ENCODE data around the gene OR4D10. TPM values are rescaled to one million over a fixed set of nuclear protein-coding genes. Genes with fewer than 3 reads are reported as not detected.
"Not testable (repeated sequence)": the region's sequence is repeated elsewhere in the genome, so short reads cannot be mapped to it uniquely, and the experiment has no call there.

Gene OR4D10
- total and polyA plus RNA-seq, 10 of the 15 experiments (the other 5 are each of a cell fraction or from before 2014, with no cell fraction given), result not detected

DNA sequence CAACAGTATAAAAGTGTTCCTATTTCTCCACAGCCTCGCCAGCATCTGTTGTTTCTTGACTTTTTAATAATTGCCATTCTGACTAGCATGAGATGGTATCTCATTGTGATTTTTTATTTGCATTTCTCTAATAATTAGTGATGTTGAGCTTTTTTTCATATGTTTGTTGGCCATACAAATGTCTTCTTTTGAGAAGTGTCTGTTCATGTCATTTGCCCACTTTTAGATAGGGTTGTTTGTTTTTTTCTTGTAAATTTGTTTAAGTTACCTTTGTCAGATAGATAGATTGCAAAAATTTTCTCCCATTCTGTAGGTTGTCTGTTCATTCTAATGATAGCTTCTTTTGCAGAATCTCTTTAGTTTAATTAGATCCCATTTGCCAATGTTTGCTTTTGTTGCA, 27.5 kb upstream of the OR4D10 start:
- H3K4me1 ChIP-seq (ENCODE audit: control insufficient read depth, insufficient read depth, low read length); ATAC-seq; H3K36me3 ChIP-seq (ENCODE audit: control insufficient read depth in 2 of 2, insufficient read depth in 2 of 2, low read length in 1 of 2); H4K20me1 ChIP-seq (ENCODE audit: control insufficient read depth, insufficient read depth); H3K4me2 ChIP-seq (ENCODE audit: control insufficient read depth, insufficient read depth); in situ Hi-C loops (cut with MboI); SMC1A ChIA-PET (ENCODE audit: uncharacterized antibody, unreplicated experiment); POLR2A ChIA-PET; CTCF ChIA-PET; FAIRE-seq; H3K4me3 ChIP-seq; DNase-seq (ENCODE audit: low read depth, low spot score); H3K79me2 ChIP-seq (ENCODE audit: control insufficient read depth, insufficient read depth, low read length); H2AFZ ChIP-seq (ENCODE audit: control insufficient read depth, low read depth, low read length); H3K27ac ChIP-seq (ENCODE audit: control insufficient read depth, insufficient read depth); RAD21 ChIA-PET (ENCODE audit: unreplicated experiment); H3K9me3 ChIP-seq (replicated peaks; ENCODE audit: control insufficient read depth, insufficient read depth, low read length); BruUV-seq (replicated peaks); H3K9ac ChIP-seq (ENCODE audit: control insufficient read depth, insufficient read depth, low read length); H3K27me3 ChIP-seq (replicated peaks in 1 of 2; ENCODE audit: control insufficient read depth in 2 of 2, insufficient read depth in 2 of 2, low read length in 1 of 2); intact Hi-C loops (cut with micrococcal nuclease; ENCODE audit: unreplicated experiment): not testable (repeated sequence)
- 0% methylated on average over 1 of the region's 1 CpG for WGBS (ENCODE audit: insufficient coverage, insufficient replicate concordance, low lambda C conversion rate, missing lambda C conversion rate)

GRCh38 chr11:59448484-59448883, 24.6 kb upstream of the OR4D10 start:
- ATAC-seq (no peak), FAIRE-seq (no peak), DNase-seq (ENCODE audit: low read depth, low spot score) (no peak)
- RAD21 ChIA-PET (ENCODE audit: unreplicated experiment), result no interaction called here
- Histone ChIP-seq H2AFZ (ENCODE audit: control insufficient read depth, low read depth, low read length) (no peak overlapping the region), H3K9ac (ENCODE audit: control insufficient read depth, insufficient read depth, low read length) (no peak overlapping the region), H4K20me1 (ENCODE audit: control insufficient read depth, insufficient read depth) (no peaks in the 10 kb centered on the region), H3K4me2 (ENCODE audit: control insufficient read depth, insufficient read depth) (no peak overlapping the region), H3K4me3 (no peak overlapping the region), H3K79me2 (ENCODE audit: control insufficient read depth, insufficient read depth, low read length) (no peaks in the 10 kb centered on the region), H3K9me3 (replicated peaks; ENCODE audit: control insufficient read depth, insufficient read depth, low read length) (no peaks in the 10 kb centered on the region; the same call in 1 of the 3 replicates), H3K27ac (ENCODE audit: control insufficient read depth, insufficient read depth) (no peak overlapping the region), H3K36me3 (ENCODE audit: control insufficient read depth in 2 of 2, insufficient read depth in 2 of 2, low read length in 1 of 2) (no peaks in the 10 kb centered on the region), H3K4me1 (ENCODE audit: control insufficient read depth, insufficient read depth, low read length) (no peaks in the 10 kb centered on the region), H3K27me3 (replicated peaks in 1 of 2; ENCODE audit: control insufficient read depth in 2 of 2, insufficient read depth in 2 of 2, low read length in 1 of 2) (no peaks in the 10 kb centered on the region)
- POLR2A ChIA-PET, result no interaction called here
- intact Hi-C loops (cut with micrococcal nuclease; ENCODE audit: unreplicated experiment), result no loop called here
- BruUV-seq (replicated peaks), result no TSS peak
- CTCF ChIA-PET, result no interaction called here
- 7% methylated on average over 2 of the region's 2 CpGs for WGBS (ENCODE audit: insufficient coverage, insufficient replicate concordance, low lambda C conversion rate, missing lambda C conversion rate)
- SMC1A ChIA-PET (ENCODE audit: uncharacterized antibody, unreplicated experiment), result no interaction called here
- in situ Hi-C loops (cut with MboI), result no loop called here
- TF ChIP-seq, protein P1, sequence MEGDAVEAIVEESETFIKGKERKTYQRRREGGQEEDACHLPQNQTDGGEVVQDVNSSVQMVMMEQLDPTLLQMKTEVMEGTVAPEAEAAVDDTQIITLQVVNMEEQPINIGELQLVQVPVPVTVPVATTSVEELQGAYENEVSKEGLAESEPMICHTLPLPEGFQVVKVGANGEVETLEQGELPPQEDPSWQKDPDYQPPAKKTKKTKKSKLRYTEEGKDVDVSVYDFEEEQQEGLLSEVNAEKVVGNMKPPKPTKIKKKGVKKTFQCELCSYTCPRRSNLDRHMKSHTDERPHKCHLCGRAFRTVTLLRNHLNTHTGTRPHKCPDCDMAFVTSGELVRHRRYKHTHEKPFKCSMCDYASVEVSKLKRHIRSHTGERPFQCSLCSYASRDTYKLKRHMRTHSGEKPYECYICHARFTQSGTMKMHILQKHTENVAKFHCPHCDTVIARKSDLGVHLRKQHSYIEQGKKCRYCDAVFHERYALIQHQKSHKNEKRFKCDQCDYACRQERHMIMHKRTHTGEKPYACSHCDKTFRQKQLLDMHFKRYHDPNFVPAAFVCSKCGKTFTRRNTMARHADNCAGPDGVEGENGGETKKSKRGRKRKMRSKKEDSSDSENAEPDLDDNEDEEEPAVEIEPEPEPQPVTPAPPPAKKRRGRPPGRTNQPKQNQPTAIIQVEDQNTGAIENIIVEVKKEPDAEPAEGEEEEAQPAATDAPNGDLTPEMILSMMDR (IDR thresholded peaks at IDR 0.05 in 2 of 3, conservative IDR thresholded peaks at IDR 0.05 in 1 of 3; ENCODE audit: control insufficient read depth in 2 of 3, extremely low read depth in 1 of 3, insufficient read depth in 1 of 3, low read depth in 3 of 3, low read length in 3 of 3), result no peak
- TF ChIP-seq NR2C1 (IDR thresholded peaks at IDR 0.05) (no peak), BRCA1 (IDR thresholded peaks at IDR 0.05; ENCODE audit: low read depth, low read length) (no peak), NFYB (IDR thresholded peaks at IDR 0.05; ENCODE audit: insufficient read depth, low read depth, low read length) (no peak), ZBED1 (IDR thresholded peaks at IDR 0.05; ENCODE audit: borderline replicate concordance) (no peak), GABPA (IDR thresholded peaks at IDR 0.05; ENCODE audit: low read depth) (no peak), JUND (IDR thresholded peaks at IDR 0.05; ENCODE audit: low read depth, low read length) (no peak), EED (IDR thresholded peaks at IDR 0.05; ENCODE audit: low read depth) (no peak), DPF2 (IDR thresholded peaks at IDR 0.05) (no peak), REST (IDR thresholded peaks at IDR 0.05; ENCODE audit: low read depth, low read length) (no peak), SREBF1 (IDR thresholded peaks at IDR 0.05; ENCODE audit: low read length) (no peak), SIX5 (IDR thresholded peaks at IDR 0.05; ENCODE audit: low read depth, low read length, severe bottlenecking) (no peak), CHD4 (IDR thresholded peaks at IDR 0.05) (no peak), EZH2 (IDR thresholded peaks at IDR 0.05; ENCODE audit: borderline replicate concordance, control insufficient read depth, low read depth, low read length) (no peak), SMAD1 (IDR thresholded peaks at IDR 0.05; ENCODE audit: low read depth, partially characterized antibody) (no peak)
